ENCODE measurements around the gene LRFN3.

The LRFN3 gene

GRCh38 chr19:35931161-35931873 is 4.9 kb upstream of the LRFN3 start:
- Histone ChIP-seq H3K27me3 (ENCODE audit: insufficient read depth, poor library complexity, severe bottlenecking) (peaks cover 7% of the 10 kb centered on the region), H3K4me3 (replicated peaks; ENCODE audit: insufficient read depth, low read length) (peak overlapping the region; percentile 26), H3K27ac (replicated peaks) (peak overlapping the region; percentile 62)
- TF ChIP-seq POLR2AphosphoS5 (IDR thresholded peaks at IDR 0.05; ENCODE audit: low read depth) (peak; percentile 88), GABPA (IDR thresholded peaks at IDR 0.05; ENCODE audit: low read depth) (no peak; the same call in 1 of the 2 replicates), CTCF (IDR thresholded peaks at IDR 0.05; ENCODE audit: insufficient read depth, low read length) (peak; percentile 82)
- DNase-seq (ENCODE audit: low read depth in 1 of 2, low spot score in 1 of 2): peak; percentile 100

GRCh38 chr19:35931874-35932202 is 4.3 kb upstream of the LRFN3 start:
- DNase-seq (ENCODE audit: low read depth in 1 of 2, low spot score in 1 of 2): no peak
- peaks cover 11% of the 10 kb centered on the region for H3K27me3 ChIP-seq (ENCODE audit: insufficient read depth, poor library complexity, severe bottlenecking)
- no peak overlapping the region for H3K4me3 ChIP-seq (replicated peaks; ENCODE audit: insufficient read depth, low read length)
- no peak overlapping the region for H3K27ac ChIP-seq (replicated peaks)
- TF ChIP-seq POLR2AphosphoS5 (IDR thresholded peaks at IDR 0.05; ENCODE audit: low read depth) (no peak), CTCF (IDR thresholded peaks at IDR 0.05; ENCODE audit: insufficient read depth, low read length) (no peak), GABPA (IDR thresholded peaks at IDR 0.05; ENCODE audit: low read depth) (no peak), REST (IDR thresholded peaks at IDR 0.05; ENCODE audit: insufficient replicate concordance, low read depth) (no peak), SPI1 (IDR thresholded peaks at IDR 0.05; ENCODE audit: borderline replicate concordance, low read depth) (no peak)

GRCh38 chr19:35932291-35932936 is 3.8 kb upstream of the LRFN3 start:
- no peak for DNase-seq (ENCODE audit: low read depth in 1 of 2, low spot score in 1 of 2)
- H3K27ac ChIP-seq (replicated peaks): no peak overlapping the region
- peaks cover 15% of the 10 kb centered on the region for H3K27me3 ChIP-seq (ENCODE audit: insufficient read depth, poor library complexity, severe bottlenecking)
- H3K4me3 ChIP-seq (replicated peaks; ENCODE audit: insufficient read depth, low read length): no peak overlapping the region
- TF ChIP-seq POLR2AphosphoS5 (IDR thresholded peaks at IDR 0.05; ENCODE audit: low read depth) (no peak), CTCF (IDR thresholded peaks at IDR 0.05; ENCODE audit: insufficient read depth, low read length) (no peak), GABPA (IDR thresholded peaks at IDR 0.05; ENCODE audit: low read depth) (no peak), REST (IDR thresholded peaks at IDR 0.05; ENCODE audit: insufficient replicate concordance, low read depth) (no peak), SPI1 (IDR thresholded peaks at IDR 0.05; ENCODE audit: borderline replicate concordance, low read depth) (no peak)
